ENCODE data around the gene DMRTC2. TPM values are rescaled to one million over a fixed set of nuclear protein-coding genes. Genes with fewer than 3 reads are reported as not detected.
"Not testable (repeated sequence)": the region's sequence is repeated elsewhere in the genome, so short reads cannot be mapped to it uniquely, and the experiment has no call there.

Gene DMRTC2
- polyA plus RNA-seq, 3 donors, result not detected

DNA sequence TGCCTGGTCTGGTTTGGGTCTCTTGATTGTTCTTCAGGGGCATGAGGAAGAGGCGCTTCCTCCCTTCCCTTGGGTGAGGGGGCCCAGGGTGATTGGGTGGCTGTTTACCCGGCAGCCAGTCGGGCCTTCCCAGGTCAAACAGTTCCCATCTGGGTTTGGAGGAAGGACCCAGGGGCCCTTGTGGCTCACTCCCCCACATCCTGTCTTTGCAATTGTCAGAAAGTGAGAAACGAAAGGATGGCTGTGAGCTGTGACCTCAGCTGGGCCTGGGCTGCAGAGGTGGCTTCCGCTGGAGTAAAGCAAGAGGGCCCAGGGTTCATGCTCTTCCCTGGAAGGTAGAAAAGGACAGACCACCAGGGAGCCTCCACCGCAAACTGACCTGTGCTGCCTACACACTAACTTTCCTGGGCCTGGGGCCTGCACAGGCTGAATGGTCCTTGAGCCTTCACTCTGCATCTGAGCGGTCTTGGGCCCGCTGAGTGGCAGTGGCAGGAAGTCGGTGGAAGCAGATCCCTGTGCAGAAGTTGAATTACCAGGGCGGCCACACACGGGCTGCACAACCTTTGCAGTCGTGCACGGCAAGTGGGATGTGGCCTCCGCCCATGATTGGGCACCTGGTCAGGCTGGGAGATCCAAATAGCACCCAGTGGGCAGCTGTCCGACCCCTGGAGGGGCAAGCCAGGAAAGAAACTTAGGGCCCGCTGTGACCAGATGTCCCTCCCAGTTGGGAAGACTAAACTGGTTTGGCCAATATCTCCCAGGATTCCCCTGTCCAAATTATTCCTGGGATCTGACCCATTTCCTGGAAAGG is 26.9 kb downstream of the DMRTC2 start:
- no peak for DNase-seq

DNA sequence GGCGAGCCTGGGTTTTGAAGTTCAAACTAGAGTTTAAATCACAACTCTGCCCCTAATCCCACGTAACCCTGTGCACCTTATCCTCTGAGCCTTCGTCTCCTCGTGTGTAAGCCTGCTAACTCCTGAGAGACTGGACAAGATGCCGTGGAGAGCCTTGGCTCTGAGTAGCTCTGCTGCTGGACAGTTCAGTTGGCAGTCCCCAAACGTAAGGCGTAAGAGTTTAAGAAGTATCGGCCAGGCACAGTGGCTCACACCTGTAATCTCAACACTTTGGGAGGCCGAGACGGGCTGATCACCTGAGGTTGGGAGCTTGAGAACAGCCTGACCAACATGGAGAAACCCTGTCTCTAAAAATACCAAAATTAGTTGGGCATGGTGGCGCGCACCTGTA is 27.5 kb downstream of the DMRTC2 start:
- no peak for DNase-seq

DNA sequence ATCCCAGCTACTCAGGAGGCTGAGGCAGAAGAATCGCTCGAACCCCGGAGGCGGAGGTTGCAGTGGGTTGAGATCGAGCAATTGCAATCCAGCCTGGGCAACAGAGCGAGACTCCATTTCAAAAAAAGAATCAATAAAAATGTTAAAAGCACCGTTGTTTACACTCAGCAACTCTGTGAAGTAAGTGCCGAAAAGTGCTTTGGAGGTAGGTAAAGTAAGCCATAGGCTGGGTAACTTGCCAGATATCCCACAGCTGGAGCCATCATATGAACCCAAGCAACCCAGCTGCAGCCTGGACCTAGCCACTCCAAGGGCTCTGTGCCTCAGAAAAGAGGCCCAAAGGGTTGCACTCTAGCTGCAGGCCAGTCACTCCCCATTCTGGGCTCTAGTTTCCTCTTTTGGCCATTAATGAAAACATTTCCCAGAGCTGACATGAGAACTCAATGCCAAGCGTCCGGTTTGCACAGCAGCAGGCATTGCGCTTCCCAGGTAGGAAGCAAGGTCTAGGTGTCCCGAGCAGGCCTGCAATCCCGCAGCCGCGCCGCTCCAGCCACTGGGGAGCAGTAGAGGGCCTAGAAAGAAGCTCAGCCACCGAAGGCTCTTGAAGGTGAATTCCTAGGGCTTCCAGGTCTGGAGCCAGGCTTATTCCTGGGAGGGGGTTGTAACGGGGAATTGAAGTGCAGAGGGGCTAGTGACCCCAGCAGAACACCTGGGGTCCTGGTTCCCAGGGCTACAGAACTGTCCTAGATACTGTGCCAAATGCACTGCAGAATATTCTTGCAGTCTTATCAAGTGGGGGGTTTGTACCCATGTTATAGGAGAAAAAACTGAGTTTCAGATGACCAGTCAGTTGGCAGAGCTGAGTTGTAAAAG is 28.2 kb downstream of the DMRTC2 start:
- peak; percentile 59 for DNase-seq

DNA sequence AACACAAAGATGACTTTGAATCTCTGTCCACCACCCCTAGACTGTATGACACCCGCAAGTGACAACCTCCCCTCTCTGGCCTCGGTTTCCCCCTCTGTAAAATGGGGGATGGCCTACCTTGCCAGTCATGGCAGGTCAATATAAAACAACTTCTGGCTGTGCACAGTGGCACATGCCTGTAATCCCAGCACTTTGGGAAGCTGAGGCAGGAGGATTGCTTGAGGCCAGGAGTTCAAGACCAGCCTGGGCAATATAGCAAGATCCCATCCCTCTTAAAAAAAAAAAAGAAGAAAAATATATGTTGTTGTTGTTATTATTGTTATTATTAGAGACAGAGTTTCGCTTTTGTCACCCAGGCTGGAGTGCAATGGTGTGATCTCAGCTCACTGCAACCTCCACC is 31.1 kb downstream of the DMRTC2 start:
- DNase-seq, result not testable (repeated sequence)

GRCh38 chr19:41876847-41877832 is 32.3 kb downstream of the DMRTC2 start, which contains the start of gene CD79A:
CD79A (plus strand) TSS chr19:41877279; CDS start chr19:41877305, 26 bp downstream.
- DNase-seq, result no peak

DNA sequence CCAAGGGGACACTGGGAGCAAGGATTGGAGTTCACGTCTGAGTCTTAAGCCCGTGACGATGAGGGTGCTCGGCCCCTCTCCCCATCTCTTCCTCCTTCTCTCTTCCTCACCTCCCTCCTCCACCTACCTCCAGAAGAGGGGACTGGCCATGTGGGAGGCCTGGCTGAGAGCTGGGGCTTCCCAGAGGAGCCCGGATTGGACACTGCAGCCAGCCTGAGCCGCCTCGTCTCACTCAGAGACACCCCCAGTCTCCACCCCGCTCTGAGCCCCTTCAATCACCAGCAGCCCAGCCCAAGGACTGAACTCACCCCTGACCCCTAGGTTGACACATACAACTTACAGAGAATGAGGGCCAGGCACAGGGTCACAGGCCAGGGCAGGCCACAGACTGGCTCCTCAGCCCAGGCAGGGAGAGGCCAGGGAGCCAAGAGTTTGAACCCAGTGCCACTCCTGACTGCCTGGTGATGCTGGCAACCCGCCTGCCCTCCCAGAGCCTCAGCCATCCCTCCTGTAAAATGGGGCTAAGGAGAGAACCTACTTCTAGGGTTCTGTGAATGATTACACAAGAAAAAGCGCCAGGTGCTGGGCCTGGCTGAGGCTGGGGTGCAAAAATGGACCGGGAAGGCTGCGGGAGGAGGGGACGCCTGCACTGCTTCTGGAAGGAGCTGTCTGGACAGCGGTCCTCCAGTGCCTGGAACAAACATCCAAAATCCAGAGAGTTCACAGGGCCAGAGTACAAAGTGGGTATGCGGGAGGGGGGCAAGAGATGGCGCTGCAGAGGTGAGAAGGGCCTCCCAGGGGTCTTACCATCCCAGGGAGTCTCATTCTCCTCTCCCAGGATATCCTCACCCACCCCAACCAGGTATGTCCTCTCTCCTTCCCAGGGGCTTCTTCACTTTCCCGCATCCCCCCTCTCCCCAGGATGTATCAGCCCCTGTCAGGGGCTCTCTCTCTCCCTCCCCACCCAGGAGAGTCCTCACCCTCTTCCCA is 33.4 kb downstream of the DMRTC2 start:
- no peak for DNase-seq

GRCh38 chr19:41879080-41879479 is 34.2 kb downstream of the DMRTC2 start:
- no peak for DNase-seq

GRCh38 chr19:41879670-41880328 is 35.0 kb downstream of the DMRTC2 start:
- DNase-seq, result no peak

- no peak for DNase-seq
Observed at GRCh38 chr19:41880329-41880708, 35.5 kb downstream of the DMRTC2 start.

- DNase-seq, result no peak
Observed at GRCh38 chr19:41882568-41883462, 38.0 kb downstream of the DMRTC2 start, which contains the start of gene ARHGEF1. ARHGEF1 (plus strand) TSS chr19:41883184; CDS start chr19:41888083, 4,899 bp downstream.

GRCh38 chr19:41883463-41883820 is 38.6 kb downstream of the DMRTC2 start:
- no peak for DNase-seq

DNA sequence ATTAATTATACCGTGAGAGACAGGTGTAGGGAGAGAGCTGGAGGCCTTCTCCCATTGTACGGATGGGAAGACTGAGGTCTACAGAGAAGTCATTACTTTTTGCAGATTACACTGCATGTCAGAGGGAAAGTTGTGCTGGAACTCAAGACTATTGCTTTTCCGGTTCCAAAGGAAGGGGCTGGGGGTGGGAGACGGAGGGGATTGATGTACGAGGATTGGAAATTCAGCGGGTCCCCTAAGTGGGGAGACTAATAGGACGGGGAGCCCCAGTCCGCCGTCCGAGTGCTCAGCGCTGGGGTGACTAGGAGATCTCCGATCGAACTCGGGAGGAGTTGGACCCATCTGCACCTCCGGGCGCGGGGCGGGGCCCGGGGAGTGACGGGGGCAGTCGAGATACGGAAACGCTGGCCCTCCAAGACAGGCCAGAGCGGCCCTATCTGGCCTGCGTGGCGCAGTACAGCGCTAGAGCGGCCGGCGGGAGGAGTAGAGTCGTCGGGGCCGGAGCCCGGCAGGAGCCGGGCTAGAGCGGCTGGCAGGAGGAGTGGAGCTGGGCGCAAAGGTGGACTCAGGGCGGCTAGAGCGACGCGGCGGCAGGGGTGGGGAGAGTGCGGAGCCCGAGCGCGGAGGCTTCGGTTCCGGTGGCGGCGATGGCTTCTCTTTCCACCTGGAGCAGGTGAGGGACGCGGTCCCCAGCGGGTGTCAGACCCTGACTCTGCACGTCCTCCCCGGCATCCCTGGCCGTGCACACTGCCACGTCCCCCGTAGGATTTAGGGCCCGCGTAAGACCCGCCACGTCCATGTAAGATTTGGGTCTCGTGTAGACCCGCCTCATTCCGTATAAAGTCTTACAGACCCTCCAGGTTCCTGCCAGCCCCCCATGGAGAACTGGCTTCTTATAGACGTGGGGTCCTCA is 39.2 kb downstream of the DMRTC2 start:
- DNase-seq, result peak; percentile 93

GRCh38 chr19:41886761-41887710 is 42.2 kb downstream of the DMRTC2 start:
- DNase-seq, result no peak

- no peak for DNase-seq
Observed at GRCh38 chr19:41887711-41888382, 43.0 kb downstream of the DMRTC2 start.

DNA sequence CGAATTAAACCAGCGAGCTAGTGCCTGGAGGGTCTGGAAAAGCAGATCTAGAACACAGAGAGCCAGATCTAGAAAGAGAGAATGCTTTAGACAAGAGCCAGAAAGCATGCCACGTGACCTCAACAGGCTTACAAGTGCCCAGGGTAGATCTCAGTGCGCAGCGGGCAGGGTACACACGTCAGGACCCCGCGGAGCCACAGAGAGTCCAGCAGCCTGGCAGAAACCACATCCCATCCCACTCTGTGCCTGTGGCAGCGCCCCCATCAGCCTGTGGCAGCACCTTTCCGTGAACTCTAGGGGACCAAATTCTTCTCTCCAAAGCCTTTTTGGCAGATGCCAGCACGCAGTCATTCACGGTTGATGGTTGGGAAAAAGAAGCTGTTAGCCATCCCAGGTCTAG is 44.1 kb downstream of the DMRTC2 start:
- DNase-seq, result no peak

GRCh38 chr19:41889896-41890295 is 45.1 kb downstream of the DMRTC2 start:
- no peak for DNase-seq

All from renal pelvis (tissue), 4 donors.